Activated effector memory CD4-positive, alpha-beta T cell treated with anti-CD3 and anti-CD28 coated beads, Interleukin-2, amount 50 U/mL, for 16 hours (primary cell): ENCODE data around the gene MIAT.
"Not testable (repeated sequence)": the region's sequence is repeated elsewhere in the genome, so short reads cannot be mapped to it uniquely, and the experiment has no call there.

Experiments used
- DNase-seq: peaks from one replicate; pipeline ENCODE4 v3.0.0-alpha.2; 2020

The MIAT gene

GRCh38 chr22:26656891-26657851 is at the start of gene MIAT:
Gene MIAT (plus strand): TSS chr22:26657588.
- peak; percentile 89 for DNase-seq

GRCh38 chr22:26608129-26608528 is 49.3 kb upstream of the MIAT start:
- no peak for DNase-seq

- DNase-seq: no peak
Observed at GRCh38 chr22:26609287-26609686, 48.1 kb upstream of the MIAT start.

- DNase-seq: peak; percentile 71
Observed at GRCh38 chr22:26610072-26610958, 47.1 kb upstream of the MIAT start.

GRCh38 chr22:26610996-26611395 is 46.4 kb upstream of the MIAT start:
- no peak for DNase-seq

- DNase-seq: no peak
Observed at GRCh38 chr22:26612652-26613051, 44.7 kb upstream of the MIAT start.

GRCh38 chr22:26613753-26614152 is 43.6 kb upstream of the MIAT start:
- DNase-seq: not testable (repeated sequence)

GRCh38 chr22:26614322-26614721 is 43.1 kb upstream of the MIAT start:
- DNase-seq: no peak

- no peak for DNase-seq
Observed at GRCh38 chr22:26615149-26615548, 42.2 kb upstream of the MIAT start.

GRCh38 chr22:26615830-26616435 is 41.5 kb upstream of the MIAT start:
- DNase-seq: no peak

- no peak for DNase-seq
Observed at GRCh38 chr22:26616650-26617049, 40.7 kb upstream of the MIAT start.

- DNase-seq: no peak
Observed at GRCh38 chr22:26617271-26618199, 39.9 kb upstream of the MIAT start, which contains the start of gene CRYBB1. Gene CRYBB1 (minus strand): TSS chr22:26618027. CDS start chr22:26616319, 1,708 bp downstream.

- DNase-seq: no peak
Observed at GRCh38 chr22:26618455-26618854, 38.9 kb upstream of the MIAT start.

GRCh38 chr22:26619510-26619909 is 37.9 kb upstream of the MIAT start:
- DNase-seq: no peak

GRCh38 chr22:26620197-26620596 is 37.2 kb upstream of the MIAT start:
- no peak for DNase-seq

GRCh38 chr22:26621663-26622062 is 35.7 kb upstream of the MIAT start, which contains the start of gene CRYBA4:
Gene CRYBA4 (plus strand): TSS chr22:26621963. CDS start chr22:26622597, 634 bp downstream.
- DNase-seq: no peak

- DNase-seq: no peak
Observed at GRCh38 chr22:26623984-26624383, 33.4 kb upstream of the MIAT start.

- no peak for DNase-seq
Observed at GRCh38 chr22:26624803-26625202, 32.6 kb upstream of the MIAT start.

- no peak for DNase-seq
Observed at GRCh38 chr22:26629988-26630761, 27.2 kb upstream of the MIAT start.

- DNase-seq: no peak
Observed at GRCh38 chr22:26631282-26631681, 26.1 kb upstream of the MIAT start.
